Measurements from ENCODE around the gene ZNF506.

Gene ZNF506

GRCh38 chr19:19752760-19753403 lies 68.7 kb downstream of the ZNF506 start:
- H3K27ac ChIP-seq, result no peak overlapping the region
- no peaks in the 10 kb centered on the region for H3K27me3 ChIP-seq (ENCODE audit: insufficient read depth, low read depth)
- no peak overlapping the region for H2AFZ ChIP-seq (ENCODE audit: low read depth)
- H3K9ac ChIP-seq, result no peak overlapping the region
- no peak for TF ChIP-seq CTCF (conservative IDR thresholded peaks at IDR 0.05; ENCODE audit: low read depth, low read length)
- no peaks in the 10 kb centered on the region for H3K36me3 ChIP-seq (ENCODE audit: insufficient read depth)
- no peaks in the 10 kb centered on the region for H4K20me1 ChIP-seq (ENCODE audit: insufficient read depth)
- H3K4me2 ChIP-seq, result no peak overlapping the region
- H3K4me1 ChIP-seq (ENCODE audit: low read depth, poor library complexity, severe bottlenecking), result no peaks in the 10 kb centered on the region
- H3K4me3 ChIP-seq (IDR thresholded peaks at IDR 0.05; ENCODE audit: insufficient read depth, low read depth, low read length), result no peak overlapping the region
- H3K79me2 ChIP-seq (ENCODE audit: insufficient read depth, low read depth), result no peaks in the 10 kb centered on the region

GRCh38 chr19:19751846-19752245 lies 69.7 kb downstream of the ZNF506 start:
- Histone ChIP-seq H3K27ac (no peak overlapping the region), H3K4me2 (no peak overlapping the region), H3K27me3 (ENCODE audit: insufficient read depth, low read depth) (no peaks in the 10 kb centered on the region), H3K4me3 (IDR thresholded peaks at IDR 0.05; ENCODE audit: insufficient read depth, low read depth, low read length) (no peak overlapping the region), H2AFZ (ENCODE audit: low read depth) (no peak overlapping the region), H3K9ac (no peak overlapping the region), H3K36me3 (ENCODE audit: insufficient read depth) (no peaks in the 10 kb centered on the region), H4K20me1 (ENCODE audit: insufficient read depth) (no peaks in the 10 kb centered on the region), H3K4me1 (ENCODE audit: low read depth, poor library complexity, severe bottlenecking) (no peaks in the 10 kb centered on the region), H3K79me2 (ENCODE audit: insufficient read depth, low read depth) (no peaks in the 10 kb centered on the region)
- no peak for TF ChIP-seq CTCF (conservative IDR thresholded peaks at IDR 0.05; ENCODE audit: low read depth, low read length)

GRCh38 chr19:19750842-19751790 lies 70.4 kb downstream of the ZNF506 start:
- Histone ChIP-seq H3K27me3 (ENCODE audit: insufficient read depth, low read depth) (no peaks in the 10 kb centered on the region), H3K36me3 (ENCODE audit: insufficient read depth) (no peaks in the 10 kb centered on the region), H3K79me2 (ENCODE audit: insufficient read depth, low read depth) (no peaks in the 10 kb centered on the region), H3K4me3 (IDR thresholded peaks at IDR 0.05; ENCODE audit: insufficient read depth, low read depth, low read length) (no peak overlapping the region), H3K4me1 (ENCODE audit: low read depth, poor library complexity, severe bottlenecking) (no peaks in the 10 kb centered on the region), H3K27ac (no peak overlapping the region), H3K9ac (no peak overlapping the region), H2AFZ (ENCODE audit: low read depth) (no peak overlapping the region), H3K4me2 (no peak overlapping the region), H4K20me1 (ENCODE audit: insufficient read depth) (no peaks in the 10 kb centered on the region)
- no peak for TF ChIP-seq CTCF (conservative IDR thresholded peaks at IDR 0.05; ENCODE audit: low read depth, low read length)

GRCh38 chr19:19749908-19750841 lies 71.4 kb downstream of the ZNF506 start:
- Histone ChIP-seq H4K20me1 (ENCODE audit: insufficient read depth) (no peaks in the 10 kb centered on the region), H3K79me2 (ENCODE audit: insufficient read depth, low read depth) (no peaks in the 10 kb centered on the region), H2AFZ (ENCODE audit: low read depth) (no peak overlapping the region), H3K27ac (no peak overlapping the region), H3K4me3 (IDR thresholded peaks at IDR 0.05; ENCODE audit: insufficient read depth, low read depth, low read length) (no peak overlapping the region), H3K9ac (no peak overlapping the region), H3K4me2 (no peak overlapping the region), H3K36me3 (ENCODE audit: insufficient read depth) (no peaks in the 10 kb centered on the region), H3K4me1 (ENCODE audit: low read depth, poor library complexity, severe bottlenecking) (no peaks in the 10 kb centered on the region), H3K27me3 (ENCODE audit: insufficient read depth, low read depth) (no peaks in the 10 kb centered on the region)
- no peak for TF ChIP-seq CTCF (conservative IDR thresholded peaks at IDR 0.05; ENCODE audit: low read depth, low read length)

Measured in KMS-11 (cell line).